Kidney (tissue), 14 donors: Measurements from ENCODE around the gene HOXD8. TPM values are rescaled to one million over a fixed set of nuclear protein-coding genes. Genes with fewer than 3 reads are reported as not detected.
A peak's percentile ranks its signal among the peaks of the same experiment; 100 is the strongest.

Source experiments
- DNase-seq, 5 donors: peaks; one replicate each; pipeline ENCODE4 v3.0.0-alpha.2; 2013 to 2020
- FAIRE-seq: peaks from 2 replicates; lab custom pipeline; 2012; peaks lifted over from hg19 to GRCh38; lab: Jason Lieb, UNC
- H3K27ac ChIP-seq, 2 donors: one replicate each; pipeline ENCODE4 v1.7.0; 2013; ENCODE audit warnings: low read depth in 2 of 2, low read length in 2 of 2, inconsistent platforms in 1 of 2
- H3K27me3 ChIP-seq: one replicate; pipeline ENCODE4 v1.7.1; 2013; ENCODE audit warnings: low read length, inconsistent platforms; ENCODE audit not compliant: control insufficient read depth, insufficient read depth
- H3K36me3 ChIP-seq, 3 donors: one replicate each; pipeline versions ENCODE4 v1.7.0 to v1.7.1; 2013; ENCODE audit warnings: low read length in 3 of 3, control low read depth in 1 of 3, inconsistent platforms in 1 of 3; ENCODE audit not compliant: insufficient read depth in 3 of 3, control insufficient read depth in 2 of 3
- H3K4me1 ChIP-seq, 3 donors: one replicate each; pipeline versions ENCODE4 v1.7.0 to v1.7.1; 2013; ENCODE audit warnings: low read length in 3 of 3, inconsistent platforms in 1 of 3, low read depth in 1 of 3; ENCODE audit not compliant: control insufficient read depth in 2 of 3, insufficient read depth in 2 of 3
- H3K4me3 ChIP-seq, 3 donors: one replicate each; pipeline versions ENCODE4 v1.7.0 to v1.8.1; 2013; ENCODE audit warnings: low read length in 3 of 3, control low read depth in 1 of 3, inconsistent platforms in 1 of 3
- H3K9ac ChIP-seq, 3 donors: one replicate each; pipeline versions ENCODE4 v1.7.0 to v1.7.1; 2013; ENCODE audit warnings: low read length in 3 of 3, control low read depth in 1 of 3, inconsistent platforms in 1 of 3
- H3K9me3 ChIP-seq, 3 donors: one replicate each; pipeline versions ENCODE4 v1.7.0 to v1.7.1; 2013; ENCODE audit warnings: low read length in 3 of 3, control low read depth in 1 of 3, inconsistent platforms in 1 of 3; ENCODE audit not compliant: control insufficient read depth in 2 of 3, insufficient read depth in 1 of 3
- CTCF ChIP-seq: IDR thresholded peaks from 3 replicates; pipeline ENCODE4 v1.5.1; 2012; ENCODE audit warnings: mild to moderate bottlenecking, moderate library complexity, borderline replicate concordance; ENCODE audit not compliant: insufficient read depth; ENCODE audit errors: extremely low read depth
- intact Hi-C: fragments of 100-400 bp; cut with DNase I; formaldehyde crosslinking; loops from one replicate; pipeline ENCODE4 v1.11.1; 2022
- polyA plus RNA-seq: library from polyadenylated mRNA; stranded (reverse); fragments of 350-450 nt; fragmentation: Illumina TruSeq; extraction: RNeasy Lipid Tissue Mini Kit (QIAGEN cat#74804); gene quantifications from one replicate; pipeline ENCODE4 v1.2.3, GENCODE V29; 2014; ENCODE audit warnings: low read depth, low replicate concordance; ENCODE audit not compliant: insufficient read depth
- total RNA-seq: library from RNA; stranded (reverse); fragmentation: NEBNext Ultra II Directional; extraction: Animal tissue kit (Norgen Biotek cat#: 25700); gene quantifications from one replicate; pipeline ENCODE4 v1.2.1, GENCODE V29; 2021
- donor health status: control.
- donor health status: control.
- donor health status: control.
- donor health status: control.
- donor health status: control.
- donor health status: DM: yes; HTN: yes; CAD: no.
- donor health status: Normal renal cell carcinoma (clear cell type).

Gene HOXD8
- total and polyA plus RNA-seq, 2 donors from 2014 or later: 76.5 to 122 TPM

- H3K9me3 ChIP-seq: no peaks in the 10 kb centered on the region
- no peak for TF ChIP-seq CTCF
- intact Hi-C loops: no loop called here
- FAIRE-seq (no peak), DNase-seq (peak in 3 of 5 donors; percentile 66 to 81 (median 80))
- peaks cover 47% of the 10 kb centered on the region for H3K27me3 ChIP-seq
- no peaks in the 10 kb centered on the region for H3K36me3 ChIP-seq
- H3K4me3 ChIP-seq: no peak overlapping the region
- peaks cover 0 to 13% (median 5%) of the 10 kb centered on the region in 3 donors for H3K4me1 ChIP-seq
- H3K27ac ChIP-seq: no peak overlapping the region
- H3K9ac ChIP-seq: no peak overlapping the region
These were observed 28.2 kb upstream of the HOXD8 start for GRCh38 chr2:176101216-176101830.

GRCh38 chr2:176101842-176102241 lies 27.7 kb upstream of the HOXD8 start:
- Histone ChIP-seq H3K27me3 (peaks cover 42% of the 10 kb centered on the region), H3K27ac (no peak overlapping the region), H3K36me3 (no peaks in the 10 kb centered on the region), H3K9ac (no peak overlapping the region), H3K9me3 (no peaks in the 10 kb centered on the region), H3K4me3 (no peak overlapping the region), H3K4me1 (peaks cover 0 to 11% (median under 1%) of the 10 kb centered on the region in 3 donors)
- intact Hi-C loops: no loop called here
- DNase-seq: peak in 2 of 5 donors; percentile 30 to 57
- FAIRE-seq: no peak
- no peak for TF ChIP-seq CTCF

GRCh38 chr2:176102309-176102866 lies 27.1 kb upstream of the HOXD8 start:
- Histone ChIP-seq H3K4me1 (peaks cover 0 to 8% (median 0%) of the 10 kb centered on the region in 3 donors), H3K36me3 (no peaks in the 10 kb centered on the region), H3K9me3 (no peaks in the 10 kb centered on the region), H3K9ac (no peak overlapping the region), H3K27me3 (peaks cover 36% of the 10 kb centered on the region), H3K27ac (no peak overlapping the region), H3K4me3 (no peak overlapping the region)
- no peak for DNase-seq
- no peak for FAIRE-seq
- TF ChIP-seq CTCF: no peak
- intact Hi-C loops: no loop called here
